NCI-H774 (cell line): ENCODE measurements around the gene DPYSL4.
A peak's percentile ranks its signal among the peaks of the same experiment; 100 is the strongest.
"Not testable (repeated sequence)": the region's sequence is repeated elsewhere in the genome, so short reads cannot be mapped to it uniquely, and the experiment has no call there.

ENCODE experiments used
- DNase-seq: peaks from one replicate; lab custom pipeline; 2025; lab: John Stamatoyannopoulos, UW

DPYSL4 gene

DNA sequence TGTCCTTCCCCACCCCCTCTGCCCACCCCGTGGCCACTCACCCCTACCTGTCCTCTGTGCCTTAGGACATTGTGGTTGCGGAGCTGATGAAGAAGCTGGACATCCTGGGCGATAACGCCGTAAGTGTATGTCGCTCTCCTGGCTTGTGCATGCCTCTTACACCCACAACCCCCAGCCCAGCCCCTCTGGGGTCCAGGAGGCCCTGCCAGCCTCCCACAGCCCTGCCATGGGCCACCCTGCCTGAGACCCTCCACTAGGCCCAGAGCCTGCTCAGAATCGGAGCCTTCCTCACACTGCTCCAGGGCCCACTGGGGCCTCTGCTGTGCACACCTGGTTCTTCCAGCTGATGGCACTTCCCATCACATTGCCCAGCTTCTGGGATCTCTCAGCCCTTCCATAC is 36.8 kb upstream of the DPYSL4 start:
- DNase-seq, result no peak

DNA sequence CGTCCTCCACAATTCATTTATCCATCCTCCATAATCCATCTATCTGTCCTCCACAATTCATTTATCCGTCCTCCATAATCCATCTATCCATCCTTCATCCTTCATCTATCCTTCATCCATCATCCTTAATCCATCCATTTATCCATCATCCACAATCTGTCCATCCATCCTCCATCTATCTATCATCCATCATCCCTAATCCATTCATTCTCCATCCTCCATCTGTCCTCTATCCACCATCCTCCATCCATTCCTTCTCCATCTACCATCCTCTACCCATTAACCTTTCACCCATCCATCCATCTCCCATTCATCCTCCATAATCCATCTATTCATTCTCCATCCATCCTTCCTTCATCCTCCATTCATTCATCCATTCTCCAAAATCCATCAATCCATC is 36.0 kb upstream of the DPYSL4 start:
- DNase-seq, result no peak

DNA sequence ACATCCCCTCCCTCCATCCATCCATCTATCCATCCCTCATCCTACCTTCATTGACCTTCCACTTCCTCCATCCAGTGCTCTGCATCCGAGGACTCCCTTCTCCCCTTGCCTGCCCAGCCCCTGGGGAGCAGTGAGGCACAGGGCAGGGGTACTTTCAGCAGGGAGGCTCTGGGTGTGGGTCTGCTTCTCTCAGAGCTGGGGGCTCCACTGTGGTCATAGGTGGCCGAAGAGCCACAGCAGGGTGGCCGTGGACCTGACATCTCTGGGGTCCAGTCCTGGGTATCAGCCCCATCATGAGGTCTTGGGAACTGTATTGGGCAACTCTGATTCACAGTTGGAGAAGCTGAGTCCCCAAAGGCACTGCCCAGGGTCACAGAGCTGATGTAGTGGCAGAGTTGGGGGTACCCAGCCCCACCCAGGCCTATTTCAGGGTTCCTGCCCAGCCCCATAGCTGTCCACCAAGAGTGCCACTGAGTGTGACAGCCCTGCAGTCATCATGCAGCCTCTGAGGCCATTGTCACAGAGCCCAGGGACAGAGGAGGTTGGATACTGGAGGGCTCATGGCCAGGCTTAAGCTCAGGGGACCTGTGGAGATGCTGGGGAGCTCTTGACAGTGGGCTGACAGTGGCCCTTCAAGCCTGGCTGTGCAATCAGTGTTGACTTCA is 35.3 kb upstream of the DPYSL4 start:
- DNase-seq, result no peak

DNA sequence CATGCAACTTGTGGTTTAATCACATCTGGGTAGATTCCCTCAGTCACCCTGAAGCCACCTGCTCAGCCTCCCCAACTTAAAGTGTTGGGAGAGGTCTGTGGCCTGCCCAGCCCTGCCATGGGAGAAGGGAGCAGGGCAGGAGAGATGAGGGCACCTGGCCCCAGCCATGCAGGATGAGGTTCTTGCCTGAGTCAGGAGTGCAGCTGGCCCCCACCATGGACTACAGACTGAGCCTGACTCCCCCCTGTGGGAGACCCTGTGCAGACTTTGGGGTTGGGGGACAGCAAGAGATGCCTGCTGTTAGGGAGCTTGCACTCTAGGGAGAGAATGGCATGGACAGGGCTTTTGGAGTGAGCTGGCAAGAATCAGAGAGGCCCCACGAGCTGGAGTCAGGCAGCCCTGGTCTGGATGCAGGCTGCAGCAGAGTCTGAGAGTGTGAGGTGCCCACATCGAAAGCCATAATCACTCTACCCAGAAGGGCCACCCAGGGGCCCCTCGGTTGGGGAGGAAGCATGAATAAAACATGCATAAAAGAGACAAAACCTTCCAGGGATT is 34.7 kb upstream of the DPYSL4 start:
- DNase-seq, result no peak

DNA sequence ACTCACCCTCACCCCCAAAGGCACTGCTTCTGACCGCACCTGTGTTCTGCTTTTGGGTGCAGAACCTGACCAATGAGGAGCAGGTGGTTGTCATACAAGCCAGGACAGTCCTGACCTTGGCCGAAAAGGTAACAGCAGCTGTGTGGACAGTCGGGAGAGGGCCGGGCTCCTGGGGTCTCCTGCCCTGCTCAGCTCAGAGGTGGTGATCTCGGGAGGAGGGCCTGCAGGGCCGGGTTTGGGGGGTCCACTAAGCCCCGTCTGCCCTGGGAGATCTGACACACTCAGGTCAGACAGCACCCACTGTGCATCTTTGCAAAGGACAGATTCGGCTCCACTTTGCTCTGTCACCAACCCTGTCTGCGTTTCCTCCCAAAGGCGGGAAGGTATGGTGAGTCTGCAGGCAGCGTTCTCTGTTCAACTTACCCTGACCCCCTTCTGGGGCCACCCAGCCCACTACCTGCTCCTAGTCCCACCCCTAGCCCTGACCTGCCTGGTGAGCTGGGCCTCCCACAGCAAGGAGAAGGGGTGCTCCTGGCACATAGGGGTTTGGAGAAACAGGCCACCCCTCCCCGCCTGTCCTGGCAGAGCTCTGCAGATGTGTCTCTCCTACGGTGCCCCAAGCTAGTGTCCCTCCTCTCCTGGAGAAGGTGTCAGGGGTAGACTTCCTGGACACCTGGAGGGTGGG is 33.7 kb upstream of the DPYSL4 start:
- DNase-seq, result no peak

DNA sequence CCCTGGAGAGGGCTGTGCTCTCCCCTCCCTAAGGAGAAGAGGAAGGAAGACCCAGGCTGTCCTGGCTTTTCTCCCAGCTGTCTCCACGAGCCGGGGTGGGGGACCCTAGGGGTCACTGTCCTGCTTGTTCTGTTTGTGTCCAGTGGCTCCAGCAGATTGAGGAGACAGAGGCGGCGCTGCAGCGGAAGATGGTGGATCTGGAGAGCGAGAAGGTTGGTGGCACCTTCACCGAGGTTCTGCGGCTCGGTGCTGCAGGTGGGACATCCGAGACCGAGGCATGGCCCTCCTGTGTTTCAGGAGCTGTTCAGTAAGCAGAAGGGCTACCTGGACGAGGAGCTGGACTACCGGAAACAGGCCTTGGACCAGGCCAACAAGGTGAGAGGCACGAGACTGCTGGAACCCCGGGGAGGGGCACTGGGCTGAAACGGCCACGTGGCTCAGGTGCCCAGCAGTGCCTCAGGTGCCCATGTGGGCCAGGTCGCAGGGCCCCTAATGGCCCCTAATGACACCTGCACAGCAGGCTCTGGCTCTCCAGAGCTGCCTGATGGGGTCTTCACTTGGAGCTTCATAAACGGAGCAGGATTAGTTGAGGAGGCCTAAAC is 33.0 kb upstream of the DPYSL4 start:
- DNase-seq, result no peak

DNA sequence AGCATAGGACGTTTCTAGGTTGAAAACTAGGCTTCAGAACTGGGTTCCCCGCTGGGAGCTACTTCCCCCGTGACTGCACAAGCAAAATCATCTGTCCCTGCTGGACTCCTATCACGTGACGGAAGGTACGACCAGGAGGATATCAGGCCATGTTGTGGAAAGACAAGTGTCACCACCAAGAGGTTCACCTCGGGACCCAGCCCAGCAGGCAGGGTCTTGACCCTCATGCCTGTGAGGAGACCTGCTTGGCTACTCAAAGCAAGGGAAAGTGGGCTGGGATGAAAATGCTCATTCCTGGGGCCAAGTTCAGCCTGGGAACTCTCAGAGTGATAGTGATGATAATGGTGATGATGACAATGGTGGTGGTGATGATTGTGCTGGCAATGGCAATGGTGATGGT is 32.3 kb upstream of the DPYSL4 start:
- no peak for DNase-seq

DNA sequence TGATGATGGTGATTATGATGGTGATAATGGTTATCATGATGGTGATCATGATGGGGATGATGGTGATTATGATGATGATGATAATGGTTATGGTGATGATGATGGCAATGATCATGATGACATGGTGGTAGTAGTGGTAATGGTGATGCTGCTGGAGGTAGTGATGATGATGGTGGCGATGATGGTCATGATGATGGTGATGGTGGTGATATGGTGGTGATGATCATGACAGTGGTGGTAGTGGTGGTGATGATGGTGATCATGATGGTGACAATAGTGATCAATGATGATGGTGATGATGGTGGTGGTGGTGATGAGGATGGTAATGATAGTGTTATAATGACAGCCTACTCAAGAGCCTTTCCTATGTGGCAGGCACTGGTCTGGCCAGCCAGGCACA is 31.8 kb upstream of the DPYSL4 start:
- no peak for DNase-seq

DNA sequence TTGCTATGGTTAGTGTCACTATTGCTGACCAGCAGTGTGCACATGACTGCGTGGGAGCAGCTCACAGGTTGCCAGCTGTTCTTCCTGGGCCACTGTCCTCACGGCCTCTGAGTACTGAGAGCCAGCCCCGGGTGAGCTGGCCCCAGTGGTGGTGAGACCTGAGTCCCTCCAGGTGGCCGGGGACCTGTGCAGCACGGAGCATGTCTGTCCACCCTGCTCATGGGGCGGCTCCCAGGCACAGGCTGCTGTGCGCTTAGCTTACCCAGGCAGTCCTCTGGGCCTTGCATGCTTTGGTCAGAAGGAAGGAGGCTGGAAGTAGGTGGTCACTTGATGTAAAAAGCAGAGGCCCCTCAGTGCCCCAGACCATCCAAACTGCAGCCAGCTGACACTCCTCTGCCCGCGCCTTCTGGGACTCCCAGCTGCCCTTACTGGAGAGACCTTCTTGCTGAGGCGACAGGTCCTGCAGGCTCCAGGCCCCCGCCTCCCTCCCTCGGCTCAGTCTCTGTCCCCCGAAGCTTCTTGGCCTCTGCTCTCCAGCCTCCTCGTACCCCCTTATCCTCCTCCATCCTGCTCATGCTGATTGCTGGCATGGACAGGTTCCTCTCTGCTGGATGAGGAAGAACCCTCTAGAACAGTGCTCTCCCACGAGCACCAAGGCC is 30.9 kb upstream of the DPYSL4 start:
- DNase-seq, result no peak

DNA sequence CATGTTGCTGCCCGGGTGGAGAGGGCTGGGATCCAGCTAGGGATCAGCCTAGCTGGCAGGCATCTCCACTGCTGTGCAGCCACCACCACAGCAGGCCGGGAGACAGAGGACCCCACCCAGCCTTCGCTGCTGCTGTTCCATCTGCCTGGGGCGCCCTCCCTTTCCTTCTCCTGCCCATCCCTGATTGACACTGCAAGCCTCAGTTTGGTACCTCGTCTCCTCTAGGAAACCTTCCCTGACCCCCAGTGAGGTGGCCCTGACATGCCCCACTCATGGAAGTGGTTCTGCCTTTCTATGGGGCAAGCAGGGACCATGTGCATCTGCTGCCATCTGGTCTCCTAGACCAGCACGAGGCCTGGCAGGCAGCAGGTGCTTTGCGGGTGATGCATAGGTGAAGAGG is 30.4 kb upstream of the DPYSL4 start:
- DNase-seq, result no peak

DNA sequence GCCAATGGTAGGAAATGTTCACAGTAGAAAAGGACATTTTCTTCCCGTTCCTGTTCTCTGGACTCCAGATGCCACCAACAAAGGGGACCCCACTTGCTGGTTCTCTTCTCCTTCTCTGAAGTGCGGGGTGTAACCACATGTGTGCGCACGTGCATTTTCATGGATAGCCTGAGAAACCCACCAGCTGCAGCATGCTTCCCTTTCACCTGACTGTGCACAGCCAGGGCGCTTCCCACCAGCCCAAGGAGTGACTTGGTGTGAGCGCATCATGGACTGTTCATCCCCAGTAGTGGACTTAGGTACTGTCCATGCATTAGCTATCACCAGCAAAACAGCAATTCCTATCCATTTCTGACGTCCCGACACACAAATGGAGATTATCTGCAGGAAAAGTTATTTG is 29.6 kb upstream of the DPYSL4 start:
- no peak for DNase-seq

DNA sequence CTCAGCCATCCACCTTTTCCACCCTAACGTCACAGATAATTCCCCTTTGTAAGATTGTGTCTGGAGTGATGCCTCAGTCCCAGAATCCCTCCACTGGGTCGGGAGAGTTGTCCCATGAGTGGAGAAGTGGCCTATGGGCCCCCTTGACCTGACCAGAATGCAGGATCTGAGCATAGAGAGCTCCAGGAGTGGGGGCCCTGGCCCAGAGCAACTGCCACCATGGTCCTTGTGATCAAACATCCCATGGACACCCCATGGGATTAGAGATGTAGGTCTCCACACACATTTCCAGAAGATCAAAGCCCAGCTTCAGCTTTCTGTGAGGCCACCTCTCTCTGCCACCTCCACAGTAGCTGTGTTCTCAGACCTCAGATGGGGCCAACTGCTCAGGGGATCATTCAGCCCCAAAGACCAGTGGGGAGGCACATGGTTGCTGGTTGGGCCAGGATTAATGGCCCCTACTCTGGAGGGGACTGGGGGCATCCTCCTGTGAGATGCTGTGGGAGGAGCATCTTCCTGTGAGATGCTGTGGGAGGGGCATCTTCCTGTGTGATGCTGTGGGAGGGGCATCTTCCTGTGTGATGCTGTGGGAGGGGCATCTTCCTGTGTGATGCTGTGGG is 28.5 kb upstream of the DPYSL4 start:
- DNase-seq, result no peak

DNA sequence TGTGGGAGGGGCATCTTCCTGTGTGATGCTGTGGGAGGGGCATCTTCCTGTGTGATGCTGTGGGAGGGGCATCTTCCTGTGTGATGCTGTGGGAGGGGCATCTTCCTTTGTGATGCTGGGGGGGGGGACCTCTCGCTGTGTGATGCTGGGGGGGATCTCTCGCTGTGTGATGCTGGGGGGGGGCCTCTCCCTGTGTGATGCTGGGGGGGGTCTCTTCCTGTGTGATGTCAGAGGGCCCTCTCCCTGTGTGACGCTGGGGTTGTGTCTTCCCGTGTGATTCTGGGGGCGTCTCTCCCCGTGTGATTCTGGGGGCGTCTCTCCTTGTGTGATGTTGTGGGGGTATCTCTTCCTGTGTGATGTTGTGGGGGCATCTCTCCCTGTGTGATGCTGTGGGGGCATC is 27.9 kb upstream of the DPYSL4 start:
- no peak for DNase-seq

DNA sequence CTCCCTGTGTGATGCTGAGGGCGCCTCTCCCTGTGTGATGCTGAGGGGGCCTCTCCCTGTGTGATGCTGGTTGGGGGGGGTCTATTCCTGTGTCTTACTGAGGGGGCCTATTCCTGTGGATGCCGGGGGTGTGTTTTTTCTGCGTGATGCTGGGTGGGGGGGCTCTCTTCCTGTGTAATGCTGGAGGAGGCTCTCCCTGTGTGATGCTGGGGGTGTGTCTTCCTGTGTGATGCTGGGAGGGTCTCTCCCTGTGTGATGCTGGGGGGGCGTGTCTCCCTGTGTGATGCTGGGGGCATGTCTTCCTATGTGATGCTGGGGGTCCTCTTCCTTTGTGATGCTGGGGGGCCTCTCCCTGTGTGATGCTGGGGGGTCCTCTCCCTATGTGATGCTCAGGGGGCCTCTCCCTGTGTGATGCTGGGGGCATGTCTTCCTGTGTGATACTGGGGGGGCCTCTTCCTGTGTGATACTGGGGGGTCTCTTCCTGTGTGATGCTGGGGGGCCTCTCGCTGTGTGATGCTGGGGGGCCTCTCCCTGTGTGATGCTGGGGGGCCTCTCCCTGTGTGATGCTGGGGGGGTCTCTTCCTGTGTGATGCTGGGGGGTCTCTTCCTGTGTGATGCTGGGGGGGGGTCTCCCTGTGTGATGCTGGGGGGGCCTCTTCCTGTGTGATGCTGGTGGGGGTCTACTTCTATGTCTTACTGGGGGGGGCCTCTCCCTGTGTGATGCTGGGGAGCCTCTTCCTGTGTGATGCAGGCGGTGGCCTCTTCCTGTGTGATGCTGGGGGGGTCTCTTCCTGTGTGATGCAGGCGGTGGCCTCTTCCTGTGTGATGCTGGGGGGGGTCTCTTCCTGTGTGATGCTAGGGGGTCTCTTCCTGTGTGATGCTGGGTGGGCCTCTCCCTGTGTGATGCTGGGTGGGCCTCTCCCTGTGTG is 27.2 kb upstream of the DPYSL4 start:
- DNase-seq, result not testable (repeated sequence)

DNA sequence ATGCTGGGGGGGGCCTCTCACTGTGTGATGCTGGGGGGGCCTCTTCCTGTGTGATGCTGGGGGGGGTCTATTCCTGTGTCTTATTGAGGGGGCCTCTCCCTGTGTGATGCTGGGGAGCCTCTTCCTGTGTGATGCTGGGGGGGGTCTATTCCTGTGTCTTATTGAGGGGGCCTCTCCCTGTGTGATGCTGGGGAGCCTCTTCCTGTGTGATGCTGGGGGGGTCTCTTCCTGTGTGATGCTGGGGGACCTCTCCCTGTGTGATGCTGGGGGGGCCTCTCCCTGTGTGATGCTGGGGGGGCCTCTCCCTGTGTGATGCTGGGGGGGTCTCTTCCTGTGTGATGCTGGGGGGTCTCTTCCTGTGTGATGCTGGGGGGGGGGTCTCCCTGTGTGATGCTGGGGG is 26.5 kb upstream of the DPYSL4 start:
- not testable (repeated sequence) for DNase-seq

DNA sequence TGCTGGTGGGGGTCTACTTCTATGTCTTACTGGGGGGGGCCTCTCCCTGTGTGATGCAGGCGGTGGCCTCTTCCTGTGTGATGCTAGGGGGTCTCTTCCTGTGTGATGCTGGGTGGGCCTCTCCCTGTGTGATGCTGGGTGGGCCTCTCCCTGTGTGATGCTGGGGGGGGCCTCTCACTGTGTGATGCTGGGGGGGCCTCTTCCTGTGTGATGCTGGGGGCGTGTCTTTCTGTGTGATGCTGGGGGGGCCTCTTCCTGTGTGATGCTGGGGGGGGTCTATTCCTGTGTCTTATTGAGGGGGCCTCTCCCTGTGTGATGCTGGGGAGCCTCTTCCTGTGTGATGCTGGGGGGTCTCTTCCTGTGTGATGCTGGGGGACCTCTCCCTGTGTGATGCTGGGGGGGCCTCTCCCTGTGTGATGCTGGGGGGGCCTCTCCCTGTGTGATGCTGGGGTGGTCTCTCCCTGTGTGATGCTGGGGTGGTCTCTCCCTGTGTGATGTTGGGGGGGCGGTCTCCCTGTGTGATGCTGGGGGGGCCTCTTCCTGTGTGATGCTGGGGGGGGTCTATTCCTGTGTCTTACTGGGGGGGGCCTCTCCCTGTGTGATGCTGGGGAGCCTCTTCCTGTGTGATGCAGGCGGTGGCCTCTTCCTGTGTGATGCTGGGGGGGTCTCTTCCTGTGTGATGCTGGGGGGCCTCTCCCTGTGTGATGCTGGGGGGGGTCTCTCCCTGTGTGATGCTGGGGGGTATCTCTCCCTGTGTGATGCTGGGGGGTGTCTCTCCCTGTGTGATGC is 25.7 kb upstream of the DPYSL4 start:
- not testable (repeated sequence) for DNase-seq

DNA sequence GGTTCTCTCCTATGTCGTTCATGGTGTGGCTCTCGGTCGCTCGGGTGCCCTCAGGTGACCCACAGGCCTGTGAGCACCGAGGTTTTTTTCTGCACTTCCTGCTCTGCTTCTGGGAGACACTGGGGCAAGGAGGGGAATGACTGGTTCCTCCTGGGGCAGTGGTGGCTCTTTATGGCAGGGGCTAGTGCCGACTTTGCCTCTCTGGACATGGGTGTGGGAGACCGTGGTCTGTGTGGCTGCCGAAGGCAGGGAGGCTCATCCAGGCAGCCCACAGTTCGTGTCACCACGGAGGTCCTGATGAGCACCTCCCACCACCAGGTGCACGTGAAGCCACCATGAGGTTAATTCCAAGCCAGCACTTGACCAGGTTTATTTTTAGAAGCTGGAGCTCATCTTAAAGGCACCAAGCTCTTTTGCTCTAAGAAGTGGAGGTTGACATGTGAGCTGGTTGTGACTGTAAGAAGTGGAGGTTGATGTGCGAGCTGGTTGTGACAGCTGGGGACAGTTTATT is 24.7 kb upstream of the DPYSL4 start:
- no peak for DNase-seq

DNA sequence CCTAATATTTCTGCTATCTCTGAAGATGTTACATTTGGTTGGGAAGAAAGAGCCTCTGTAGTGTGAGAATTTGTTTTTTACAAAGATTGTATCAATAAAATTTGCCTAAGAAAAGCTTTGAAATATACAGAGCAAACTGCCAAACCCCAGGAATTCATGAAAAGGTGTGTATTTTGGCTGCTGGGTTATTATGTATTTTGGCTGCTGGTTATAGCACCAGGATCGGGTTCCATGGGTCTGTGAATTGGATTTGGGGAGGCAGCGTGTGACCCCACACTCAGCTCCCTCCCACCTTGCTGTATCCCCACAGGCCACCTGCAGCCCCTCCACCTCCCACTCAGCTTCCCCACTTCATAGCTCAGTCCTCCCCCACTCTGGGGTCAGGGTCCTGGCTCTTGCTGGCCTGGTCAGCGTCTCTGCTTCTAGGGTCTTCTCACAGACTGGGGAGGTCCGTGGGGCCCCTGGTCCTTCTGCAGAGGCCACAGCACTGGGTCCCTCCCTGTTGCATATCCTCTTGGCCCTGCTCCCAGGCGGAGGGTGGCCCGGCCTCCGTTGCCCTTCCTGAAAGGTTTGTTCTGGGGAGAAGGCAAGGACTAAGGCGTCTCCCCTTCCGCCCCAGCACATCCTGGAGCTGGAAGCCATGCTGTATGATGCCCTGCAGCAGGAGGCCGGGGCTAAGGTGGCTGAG is 24.0 kb upstream of the DPYSL4 start:
- DNase-seq, result no peak

DNA sequence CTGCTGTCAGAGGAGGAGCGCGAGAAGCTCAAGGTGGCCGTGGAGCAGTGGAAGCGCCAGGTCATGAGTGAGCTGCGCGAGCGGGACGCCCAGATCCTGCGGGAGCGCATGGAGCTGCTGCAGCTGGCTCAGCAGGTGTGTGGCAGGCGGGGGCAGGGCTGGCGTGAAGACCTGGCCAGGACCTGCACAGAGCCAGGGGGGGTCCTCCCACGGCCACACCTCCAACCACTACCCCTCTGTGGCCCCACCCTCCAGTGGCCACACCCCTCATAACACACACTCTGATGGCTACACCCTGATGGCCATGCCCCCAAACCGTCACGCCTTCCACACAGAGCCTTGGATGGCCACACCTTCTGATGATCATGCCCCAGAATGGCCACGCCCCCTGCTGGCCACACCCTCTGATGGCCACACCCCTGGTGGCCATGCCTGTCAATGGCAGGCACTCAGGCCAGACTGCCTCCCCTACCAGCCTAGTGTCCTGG is 23.4 kb upstream of the DPYSL4 start:
- DNase-seq, result peak; percentile 80
